NOMO-1 (cell line): ENCODE measurements around the gene SLC9A5.

Source experiments
- DNase-seq, 2 experiments: peaks; one replicate each; lab custom pipeline; 2025; ENCODE audit not compliant: unreplicated experiment in 2 of 2; lab: John Stamatoyannopoulos, UW

SLC9A5 gene, protein sequence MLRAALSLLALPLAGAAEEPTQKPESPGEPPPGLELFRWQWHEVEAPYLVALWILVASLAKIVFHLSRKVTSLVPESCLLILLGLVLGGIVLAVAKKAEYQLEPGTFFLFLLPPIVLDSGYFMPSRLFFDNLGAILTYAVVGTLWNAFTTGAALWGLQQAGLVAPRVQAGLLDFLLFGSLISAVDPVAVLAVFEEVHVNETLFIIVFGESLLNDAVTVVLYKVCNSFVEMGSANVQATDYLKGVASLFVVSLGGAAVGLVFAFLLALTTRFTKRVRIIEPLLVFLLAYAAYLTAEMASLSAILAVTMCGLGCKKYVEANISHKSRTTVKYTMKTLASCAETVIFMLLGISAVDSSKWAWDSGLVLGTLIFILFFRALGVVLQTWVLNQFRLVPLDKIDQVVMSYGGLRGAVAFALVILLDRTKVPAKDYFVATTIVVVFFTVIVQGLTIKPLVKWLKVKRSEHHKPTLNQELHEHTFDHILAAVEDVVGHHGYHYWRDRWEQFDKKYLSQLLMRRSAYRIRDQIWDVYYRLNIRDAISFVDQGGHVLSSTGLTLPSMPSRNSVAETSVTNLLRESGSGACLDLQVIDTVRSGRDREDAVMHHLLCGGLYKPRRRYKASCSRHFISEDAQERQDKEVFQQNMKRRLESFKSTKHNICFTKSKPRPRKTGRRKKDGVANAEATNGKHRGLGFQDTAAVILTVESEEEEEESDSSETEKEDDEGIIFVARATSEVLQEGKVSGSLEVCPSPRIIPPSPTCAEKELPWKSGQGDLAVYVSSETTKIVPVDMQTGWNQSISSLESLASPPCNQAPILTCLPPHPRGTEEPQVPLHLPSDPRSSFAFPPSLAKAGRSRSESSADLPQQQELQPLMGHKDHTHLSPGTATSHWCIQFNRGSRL

DNA sequence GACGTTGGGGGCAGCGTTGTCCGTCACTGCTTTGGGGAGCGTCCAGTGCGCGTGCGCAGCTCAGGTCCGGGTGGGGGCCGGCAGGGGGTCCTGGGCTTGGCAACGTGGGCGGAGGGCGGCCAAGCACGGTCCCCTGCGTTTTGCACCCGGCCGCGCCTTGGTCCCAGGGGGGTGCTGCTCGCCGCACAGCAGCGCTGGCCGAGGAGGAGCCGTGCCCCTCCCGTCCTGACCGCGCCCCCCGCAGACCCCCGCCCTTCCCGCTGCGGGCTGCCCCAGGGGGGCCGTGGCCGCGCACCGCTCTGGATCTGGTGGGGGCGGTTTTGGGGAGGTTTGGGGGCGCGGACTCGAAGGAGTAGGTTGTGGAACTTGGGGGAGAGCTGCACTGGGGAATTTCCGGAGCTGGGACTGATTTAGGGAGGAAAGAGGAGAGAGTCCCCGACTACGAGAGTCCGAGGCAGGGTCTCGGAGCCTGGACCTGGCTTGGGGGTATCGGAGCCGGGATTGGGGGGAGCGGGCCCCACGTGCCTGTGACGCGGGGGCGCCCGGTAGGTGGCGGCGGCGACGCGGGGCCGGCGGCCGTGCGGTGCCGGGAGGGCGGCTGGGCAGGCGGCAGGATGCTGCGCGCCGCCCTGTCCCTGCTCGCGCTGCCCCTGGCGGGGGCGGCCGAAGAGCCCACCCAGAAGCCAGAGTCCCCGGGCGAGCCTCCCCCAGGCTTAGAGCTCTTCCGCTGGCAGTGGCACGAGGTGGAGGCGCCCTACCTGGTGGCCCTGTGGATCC is at the start of gene SLC9A5:
Gene SLC9A5, plus strand, starts transcription at position 579 of the 777 bp plus-strand sequence. Its CDS starts 36 bp downstream, at position 615.
- no peak for DNase-seq

DNA sequence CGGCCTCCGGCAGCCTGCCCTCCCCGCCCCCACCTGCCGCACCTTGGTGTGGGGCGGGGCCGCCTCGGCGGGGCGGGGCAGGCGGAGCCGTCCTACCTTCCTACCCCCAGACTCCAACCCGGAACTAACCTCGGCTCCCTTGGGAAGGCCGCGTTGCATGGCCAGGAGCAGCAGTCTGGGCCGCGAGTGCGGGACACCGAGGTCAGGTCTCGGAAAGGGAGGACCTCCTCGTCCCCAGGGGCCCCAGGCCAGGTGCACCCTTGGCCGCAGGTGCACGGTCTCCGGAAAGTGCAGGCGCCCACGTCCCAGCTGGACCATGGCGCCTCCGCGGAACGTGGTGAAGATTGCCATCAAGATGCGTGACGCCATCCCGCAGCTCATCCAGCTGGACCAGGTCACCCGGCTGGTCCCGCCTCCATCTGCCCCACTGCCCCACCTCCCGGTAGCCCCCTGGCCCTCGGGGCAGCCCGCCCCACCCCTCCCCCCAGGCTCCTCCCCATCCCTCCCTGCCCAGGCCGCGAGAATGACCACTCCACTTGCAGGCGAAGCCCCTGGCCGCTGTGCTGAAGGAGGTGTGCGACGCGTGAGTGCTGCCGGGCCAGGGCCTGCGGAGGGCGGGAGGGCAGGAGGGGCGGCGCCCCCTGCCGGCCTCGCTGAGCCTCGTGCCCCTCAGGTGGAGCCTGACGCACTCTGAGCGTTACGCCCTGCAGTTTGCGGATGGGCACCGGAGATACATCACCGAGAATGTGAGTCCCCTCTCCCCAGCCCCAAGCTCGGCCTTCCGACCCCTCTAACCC is 49.6 kb upstream of the SLC9A5 start, which contains the start of gene ELMO3:
Gene ELMO3, plus strand, starts transcription at position 121 of the 797 bp plus-strand sequence. Its CDS starts 196 bp downstream, at position 317.
- no peak for DNase-seq

DNA sequence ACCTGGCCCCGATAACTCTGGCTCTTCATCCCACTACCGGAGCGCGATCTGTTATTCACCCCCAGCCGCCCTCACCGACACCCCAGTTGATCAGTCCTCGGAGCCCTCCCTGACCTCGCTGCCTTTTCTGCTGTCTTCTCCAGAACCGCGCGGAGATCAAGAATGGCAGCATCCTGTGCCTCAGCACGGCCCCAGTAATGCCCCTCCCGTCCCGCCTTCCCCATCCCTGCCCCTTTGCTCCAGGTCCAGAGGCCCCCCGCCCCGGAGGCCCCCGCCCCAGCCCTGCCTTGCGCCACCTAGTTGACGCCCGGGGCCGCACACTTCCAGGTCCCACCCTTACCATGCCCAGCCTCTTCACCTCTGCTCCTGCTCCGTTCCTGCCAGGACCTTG is 49.0 kb upstream of the SLC9A5 start:
- DNase-seq, result no peak

DNA sequence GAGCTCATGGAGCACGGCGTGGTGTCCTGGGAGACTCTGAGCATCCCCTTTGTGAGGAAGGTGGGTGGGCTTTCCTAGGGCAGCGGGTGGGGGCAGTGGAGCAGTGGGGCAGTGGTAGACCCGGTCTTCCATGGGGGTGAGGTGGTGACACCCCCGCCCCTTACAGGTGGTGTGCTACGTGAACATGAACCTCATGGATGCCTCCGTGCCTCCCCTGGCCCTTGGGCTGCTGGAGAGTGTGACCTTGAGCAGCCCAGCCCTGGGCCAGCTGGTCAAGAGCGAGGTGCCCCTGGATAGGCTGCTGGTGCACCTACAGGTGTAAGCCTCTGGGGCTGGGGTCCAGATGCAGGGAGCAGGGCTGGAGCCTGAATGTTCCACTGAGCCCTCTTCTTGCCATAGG is 48.3 kb upstream of the SLC9A5 start:
- no peak for DNase-seq

DNA sequence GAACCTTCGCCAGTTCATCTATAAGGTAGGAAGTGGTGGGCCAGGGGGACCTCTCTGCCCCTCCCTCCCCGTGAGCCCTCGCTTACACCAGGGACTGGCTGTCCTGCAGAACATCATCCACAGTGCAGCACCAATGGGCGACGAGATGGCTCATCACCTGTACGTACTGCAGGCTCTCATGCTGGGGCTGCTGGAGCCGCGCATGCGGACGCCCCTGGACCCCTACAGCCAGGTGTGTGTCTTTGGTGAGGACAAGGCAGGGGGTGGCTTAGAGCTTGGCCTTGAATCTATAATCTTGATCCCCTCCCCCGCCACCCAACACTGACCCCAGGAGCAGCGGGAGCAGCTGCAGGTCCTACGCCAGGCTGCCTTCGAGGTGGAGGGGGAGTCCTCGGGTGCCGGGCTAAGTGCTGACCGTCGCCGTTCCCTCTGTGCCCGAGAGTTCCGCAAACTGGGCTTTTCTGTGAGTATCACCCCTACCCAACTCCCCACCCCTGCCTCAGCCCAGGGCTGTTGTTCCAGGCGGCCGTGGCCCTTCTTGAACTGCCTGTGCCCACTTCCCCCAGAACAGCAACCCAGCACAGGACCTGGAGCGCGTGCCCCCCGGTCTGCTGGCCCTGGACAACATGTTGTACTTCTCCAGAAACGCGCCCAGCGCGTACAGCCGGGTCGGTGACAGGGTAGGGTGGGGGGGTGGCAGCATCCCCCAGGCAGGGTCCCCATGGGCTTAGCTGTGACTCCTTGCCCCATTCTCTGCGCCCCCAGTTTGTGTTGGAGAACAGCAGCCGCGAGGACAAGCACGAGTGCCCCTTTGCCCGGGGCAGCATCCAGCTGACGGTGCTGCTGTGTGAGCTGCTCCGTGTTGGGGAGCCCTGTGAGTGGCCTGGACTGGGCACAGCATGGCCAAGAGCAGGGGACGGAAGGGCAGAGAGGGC is 47.1 kb upstream of the SLC9A5 start:
- no peak for DNase-seq

DNA sequence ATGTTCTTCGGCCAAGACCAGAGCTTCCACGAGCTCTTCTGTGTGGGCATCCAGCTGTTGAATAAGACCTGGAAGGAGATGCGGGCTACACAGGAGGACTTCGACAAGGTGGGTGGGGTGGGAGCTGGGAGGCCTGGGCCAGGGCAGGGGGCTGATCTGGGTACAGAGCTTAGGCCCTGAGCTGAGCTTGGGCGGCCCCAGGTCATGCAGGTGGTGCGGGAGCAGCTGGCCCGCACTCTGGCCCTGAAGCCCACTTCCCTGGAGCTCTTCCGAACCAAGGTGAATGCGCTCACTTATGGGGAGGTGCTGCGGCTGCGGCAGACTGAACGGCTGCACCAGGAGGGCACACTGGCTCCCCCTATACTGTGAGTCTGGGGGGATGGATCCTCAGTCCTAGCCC is 46.4 kb upstream of the SLC9A5 start:
- no peak for DNase-seq

DNA sequence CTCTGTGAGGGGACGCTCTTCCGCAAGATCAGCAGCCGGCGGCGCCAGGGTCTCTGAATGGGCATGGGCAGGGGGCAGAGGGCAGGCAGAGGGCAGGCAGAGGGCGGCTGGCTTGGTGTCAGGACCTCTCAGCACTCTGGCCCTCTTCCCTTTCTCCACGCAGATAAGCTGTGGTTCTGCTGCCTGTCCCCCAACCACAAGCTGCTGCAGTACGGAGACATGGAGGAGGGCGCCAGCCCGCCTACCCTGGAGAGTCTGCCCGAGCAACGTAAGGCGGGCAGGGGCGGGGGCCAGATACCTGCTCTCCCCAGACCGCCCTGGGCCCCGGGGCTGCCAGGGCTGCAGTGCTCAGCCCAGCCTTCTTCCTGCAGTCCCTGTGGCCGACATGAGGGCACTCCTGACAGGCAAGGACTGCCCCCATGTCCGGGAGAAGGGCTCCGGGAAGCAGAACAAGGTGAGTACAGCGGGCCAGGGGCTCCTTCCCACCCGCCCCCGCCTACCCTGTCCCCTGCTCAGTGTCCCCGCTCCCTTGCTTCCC is 45.8 kb upstream of the SLC9A5 start:
- no peak for DNase-seq

DNA sequence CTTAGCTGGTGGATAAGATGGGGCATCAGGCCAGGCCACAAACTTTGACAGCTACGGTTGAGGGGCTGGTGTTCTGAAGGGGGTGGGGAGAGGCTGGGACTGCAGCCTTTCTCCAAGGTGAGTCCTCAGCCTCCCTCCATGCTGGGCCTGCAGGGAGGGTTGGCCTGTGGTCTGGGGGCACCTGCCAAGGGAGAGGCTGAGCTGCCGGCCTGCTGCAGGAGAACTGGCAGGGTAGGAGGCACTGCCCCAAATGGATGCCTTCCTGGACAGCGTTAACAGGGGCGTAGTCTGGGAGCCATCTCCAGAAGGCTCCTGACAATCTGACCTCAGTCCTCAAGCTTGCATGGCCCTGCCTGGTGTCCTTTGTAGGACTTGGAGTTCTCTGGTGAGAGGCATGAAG is 44.7 kb upstream of the SLC9A5 start:
- no peak for DNase-seq

DNA sequence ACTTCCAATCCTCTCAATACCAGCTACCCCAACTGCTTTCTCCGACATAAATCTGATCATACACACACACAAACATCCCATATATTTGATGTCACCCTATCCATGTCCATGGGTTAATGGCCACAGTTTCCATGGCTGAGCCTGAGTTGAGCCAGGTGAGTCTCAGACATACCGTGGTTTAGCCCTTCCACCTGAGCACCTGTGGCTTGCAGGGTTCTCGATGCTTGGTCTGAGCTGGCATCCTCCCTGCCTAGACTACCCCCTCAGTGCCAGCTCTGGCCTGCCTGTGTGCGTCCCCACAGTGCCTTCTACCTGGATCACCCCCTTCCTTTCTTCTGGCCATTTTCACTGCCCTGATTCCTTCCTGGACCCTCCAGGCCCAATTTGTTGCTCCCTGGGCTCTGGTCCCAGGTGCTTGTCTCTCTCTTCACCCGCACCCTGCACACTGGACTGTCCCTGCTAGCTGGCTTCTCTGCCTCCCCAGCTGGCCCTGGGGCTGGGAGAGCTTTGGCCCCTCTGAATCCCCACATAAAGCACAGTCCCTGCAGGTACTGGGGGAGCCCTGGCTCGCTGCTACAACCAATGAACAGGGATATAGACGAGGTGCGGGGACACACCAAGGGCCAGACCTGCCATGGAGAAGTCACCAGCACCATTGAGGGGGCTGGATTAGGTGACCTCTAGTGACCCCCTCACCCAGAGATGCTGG is 42.5 kb upstream of the SLC9A5 start:
- DNase-seq, result no peak

DNA sequence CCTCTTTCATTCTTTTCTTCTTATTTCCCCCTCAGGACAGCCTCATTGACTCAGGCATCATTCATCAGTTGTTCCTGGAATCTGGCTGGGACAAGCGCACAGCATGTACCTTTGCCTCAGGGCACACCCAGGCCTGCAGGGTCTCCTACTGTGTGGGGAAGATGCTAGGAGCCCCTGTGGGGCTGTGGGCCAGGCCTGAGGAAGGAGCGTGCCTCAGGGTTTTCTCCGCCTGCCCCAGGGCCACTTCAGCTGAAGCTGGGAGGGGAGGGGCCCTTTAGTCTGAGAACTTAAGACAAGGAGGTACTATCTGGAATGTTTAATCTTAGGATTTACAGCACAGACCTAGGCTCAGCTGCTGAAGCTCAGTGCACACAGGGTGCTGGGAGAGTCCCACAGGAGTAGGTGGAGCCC is 41.9 kb upstream of the SLC9A5 start:
- no peak for DNase-seq

DNA sequence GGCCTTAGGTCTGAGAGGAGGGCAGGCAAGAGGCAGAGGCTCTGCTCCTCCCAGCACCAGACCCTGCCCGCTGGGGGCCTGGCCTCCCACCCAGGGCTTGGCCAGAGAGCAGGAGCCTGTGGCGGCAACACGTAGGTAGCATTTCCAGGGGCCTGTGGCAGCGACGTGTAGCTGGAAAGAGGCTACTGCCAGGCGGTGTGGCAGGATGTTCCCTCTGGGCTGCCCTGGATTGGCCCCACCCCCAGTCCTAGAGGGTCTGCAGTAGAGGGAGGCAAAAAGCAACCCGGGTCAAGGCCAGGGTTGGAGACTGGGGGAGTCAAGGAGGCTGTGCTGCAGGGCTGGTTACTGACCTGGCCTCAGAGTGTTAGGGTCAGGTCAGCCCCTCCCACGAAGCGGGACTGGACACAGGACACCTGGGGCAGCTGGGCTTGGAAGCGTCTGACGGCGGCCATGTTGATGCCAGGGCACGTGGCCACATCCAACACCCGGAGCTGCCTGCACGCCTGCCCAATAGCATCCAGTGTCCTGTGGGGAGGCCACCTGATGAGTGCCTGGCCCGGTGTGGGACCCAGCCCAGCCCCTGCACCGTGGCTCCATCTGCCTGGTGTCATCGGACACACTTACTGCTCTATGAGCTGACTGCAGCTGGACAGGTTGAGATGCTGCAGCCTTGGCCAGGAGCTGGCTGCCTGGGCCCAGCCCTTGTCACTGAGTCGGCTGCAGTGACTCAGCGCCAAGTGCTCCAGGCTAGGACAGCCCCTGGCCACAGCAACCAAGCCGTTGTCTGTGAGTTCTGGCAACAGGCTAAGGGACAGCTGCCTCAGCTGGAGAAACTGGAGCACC is 41.3 kb upstream of the SLC9A5 start:
- DNase-seq, result no peak

DNA sequence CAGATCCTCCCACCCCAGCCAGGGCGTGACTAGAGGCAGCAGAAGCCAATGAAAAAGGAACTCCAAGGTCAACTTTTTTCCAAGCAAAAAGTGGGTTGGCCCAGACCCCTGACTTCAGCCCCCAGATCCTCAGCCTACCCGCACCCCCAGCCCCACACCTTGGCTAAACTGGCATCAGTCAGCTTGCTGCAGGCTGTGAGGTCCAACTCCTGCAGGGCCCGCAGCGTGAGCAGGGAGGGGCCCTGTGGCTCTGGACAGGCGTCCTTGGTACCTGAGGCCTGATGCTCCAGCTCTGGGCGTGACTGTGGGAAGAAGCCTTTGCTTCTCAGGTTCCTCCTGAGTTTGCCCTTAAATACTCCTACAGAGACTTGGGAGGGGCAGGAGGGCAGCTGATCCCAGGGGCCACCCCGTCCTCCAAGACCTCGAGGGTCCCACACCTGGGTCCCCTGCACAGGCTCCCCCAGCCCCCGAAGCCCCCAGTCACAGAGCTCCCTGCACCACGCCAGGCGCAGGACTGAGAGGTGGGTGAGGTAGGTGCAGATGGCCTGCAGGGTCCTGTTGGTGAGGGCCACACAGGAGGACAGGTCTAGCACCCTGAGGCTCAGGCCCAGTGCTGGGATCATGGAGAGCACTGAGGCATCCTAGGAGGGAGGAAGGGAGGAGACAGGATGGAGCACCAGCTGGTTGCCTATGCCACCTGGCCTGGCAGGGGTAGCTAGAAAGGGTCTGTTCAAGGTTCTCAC is 40.5 kb upstream of the SLC9A5 start:
- DNase-seq, result no peak

DNA sequence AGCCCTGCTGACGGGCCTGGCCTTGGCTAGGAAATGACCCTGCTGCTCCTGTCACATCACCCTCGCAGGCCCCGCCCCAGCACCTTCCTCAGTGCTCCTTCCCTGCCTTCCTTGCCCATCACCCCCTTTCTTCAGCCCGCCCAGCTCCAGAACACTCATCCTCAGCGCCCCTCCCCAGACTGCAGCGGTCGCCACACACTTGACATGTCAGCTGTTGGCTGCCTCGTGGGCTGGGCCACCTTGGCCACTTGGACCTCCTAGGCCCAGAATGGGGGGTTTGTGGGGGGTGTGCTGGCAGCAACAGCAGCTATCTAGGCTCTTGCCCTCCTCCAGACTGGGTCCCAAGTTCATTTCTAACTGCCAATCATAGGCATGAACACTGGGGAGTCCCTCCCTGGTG is 39.2 kb upstream of the SLC9A5 start:
- no peak for DNase-seq

DNA sequence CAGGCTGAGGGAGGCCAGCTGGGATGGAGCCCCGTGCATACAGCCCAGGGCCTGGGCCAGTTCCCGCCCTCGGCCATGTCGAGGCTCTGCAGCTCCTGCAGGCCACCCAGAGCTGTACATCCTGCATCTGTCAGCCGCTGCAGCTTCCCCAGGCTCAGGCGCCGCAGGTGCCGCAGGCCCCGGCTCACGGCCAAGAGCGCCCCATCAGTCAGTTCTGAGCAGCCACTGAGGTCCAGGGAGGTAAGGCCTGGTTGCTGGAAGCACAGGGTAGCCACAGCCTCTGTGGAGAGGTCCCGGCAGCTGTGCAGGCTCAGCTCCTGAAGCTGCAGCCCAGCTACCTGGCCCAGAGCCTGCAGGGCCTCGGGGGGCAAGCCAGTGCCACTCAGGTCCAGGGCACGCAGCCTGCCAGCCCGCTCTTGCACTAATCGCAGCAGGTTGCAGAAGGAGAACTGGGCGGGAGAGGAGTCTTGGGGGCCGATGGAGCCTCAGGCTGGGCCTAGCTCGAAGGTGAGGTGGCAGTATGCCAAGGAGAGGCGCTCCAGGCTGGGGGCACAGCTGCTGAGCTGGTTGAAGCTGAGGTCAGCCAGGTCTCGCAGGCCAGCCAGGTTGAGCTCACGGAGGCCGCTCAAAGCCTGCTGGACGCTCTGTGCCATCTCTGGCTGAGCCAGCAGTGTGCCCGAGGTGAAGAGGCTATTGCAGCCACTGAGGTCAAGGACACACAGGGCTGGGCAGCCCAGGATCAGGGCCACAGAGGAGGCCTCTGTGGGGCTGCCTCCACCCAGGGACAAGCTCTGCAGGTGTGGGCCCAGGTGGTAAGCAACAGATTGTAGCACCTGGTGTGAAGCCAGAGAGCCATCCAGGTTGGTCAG is 38.5 kb upstream of the SLC9A5 start:
- DNase-seq, result no peak

DNA sequence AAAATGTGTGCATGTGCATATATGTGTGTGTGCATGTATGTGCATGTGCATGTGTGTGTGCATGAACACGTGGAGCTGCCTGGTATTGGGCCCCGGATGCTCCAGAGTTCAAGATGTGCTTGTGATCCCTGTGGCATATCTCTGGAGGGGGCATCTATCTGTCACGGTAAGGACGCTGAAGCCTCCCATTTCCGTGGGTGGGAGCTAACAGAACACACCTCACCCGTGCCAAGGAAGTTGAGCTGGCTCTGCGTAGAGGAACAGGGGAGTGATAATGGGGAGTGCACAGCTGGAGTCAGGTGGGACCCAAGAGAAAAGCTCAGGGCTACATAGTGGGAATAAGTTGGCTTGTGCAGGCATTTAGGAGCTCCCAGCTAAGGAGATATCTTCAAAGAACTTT is 37.1 kb upstream of the SLC9A5 start:
- no peak for DNase-seq

DNA sequence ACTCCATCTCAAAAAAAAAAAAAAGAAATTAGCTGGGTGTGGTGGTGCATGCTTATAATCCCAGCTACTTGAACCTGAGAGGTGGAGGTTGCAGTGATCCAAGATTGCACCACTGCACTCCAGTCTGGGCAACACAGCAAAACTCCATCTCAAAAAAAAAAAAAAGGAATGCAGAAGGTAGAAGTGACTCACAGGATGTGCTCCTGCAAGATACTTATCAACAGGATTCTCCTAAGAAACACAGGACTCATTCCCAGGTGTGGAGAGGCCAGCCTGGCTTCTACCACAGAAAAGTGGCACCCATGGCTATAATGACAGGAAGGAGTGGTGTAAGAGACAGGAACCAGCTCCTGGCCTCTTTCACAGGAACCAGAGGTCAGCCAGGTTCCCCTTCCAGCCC is 36.0 kb upstream of the SLC9A5 start:
- no peak for DNase-seq
